Esophagus muscularis mucosa (tissue), 3 donors: ENCODE data around the gene ZC3H15.

ENCODE experiments used
- POLR2A ChIP-seq: fragments of 450-650 bp; IDR thresholded peaks from one replicate; pipeline ENCODE4 v1.6.1; 2017; ENCODE audit warnings: antibody characterized with exemption, moderate library complexity, mild to moderate bottlenecking, low read depth
- POLR2AphosphoS5 ChIP-seq, 2 donors: sonication (generic); formaldehyde crosslinking; IDR thresholded peaks; one replicate each; pipeline ENCODE4 v1.6.1; 2017; ENCODE audit warnings: antibody characterized with exemption in 2 of 2
- TF ChIP-seq, protein P1 (sequence below), 3 experiments: fragments of 200-600 bp in 2 of 3; fragments of 450-650 bp in 1 of 3; sonication (generic) in 2 of 3; IDR thresholded peaks; one replicate each; pipeline ENCODE4 v1.5.1; 2017 to 2019; ENCODE audit warnings: antibody characterized with exemption in 3 of 3, mild to moderate bottlenecking in 2 of 3, moderate library complexity in 1 of 3

DNA sequence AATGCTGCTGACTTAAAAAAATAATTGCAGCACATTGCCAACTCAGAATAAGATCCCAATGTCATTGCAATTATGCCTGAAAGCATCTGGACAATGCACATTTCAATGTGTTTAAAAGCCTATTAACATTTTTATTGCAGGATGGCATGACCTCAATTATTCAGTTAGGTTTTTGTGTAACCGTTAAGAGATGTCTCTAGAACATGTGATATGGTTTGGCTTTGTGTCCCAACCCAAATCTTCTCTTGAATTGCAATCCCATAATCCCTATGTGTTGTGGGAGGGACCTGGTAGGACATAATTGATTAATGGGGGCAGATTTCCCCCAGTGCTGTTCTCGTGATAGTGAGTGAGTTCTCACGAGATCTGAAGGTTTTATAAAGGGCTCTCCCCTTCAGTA is 43.2 kb upstream of the ZC3H15 start:
- TF ChIP-seq, protein P1, sequence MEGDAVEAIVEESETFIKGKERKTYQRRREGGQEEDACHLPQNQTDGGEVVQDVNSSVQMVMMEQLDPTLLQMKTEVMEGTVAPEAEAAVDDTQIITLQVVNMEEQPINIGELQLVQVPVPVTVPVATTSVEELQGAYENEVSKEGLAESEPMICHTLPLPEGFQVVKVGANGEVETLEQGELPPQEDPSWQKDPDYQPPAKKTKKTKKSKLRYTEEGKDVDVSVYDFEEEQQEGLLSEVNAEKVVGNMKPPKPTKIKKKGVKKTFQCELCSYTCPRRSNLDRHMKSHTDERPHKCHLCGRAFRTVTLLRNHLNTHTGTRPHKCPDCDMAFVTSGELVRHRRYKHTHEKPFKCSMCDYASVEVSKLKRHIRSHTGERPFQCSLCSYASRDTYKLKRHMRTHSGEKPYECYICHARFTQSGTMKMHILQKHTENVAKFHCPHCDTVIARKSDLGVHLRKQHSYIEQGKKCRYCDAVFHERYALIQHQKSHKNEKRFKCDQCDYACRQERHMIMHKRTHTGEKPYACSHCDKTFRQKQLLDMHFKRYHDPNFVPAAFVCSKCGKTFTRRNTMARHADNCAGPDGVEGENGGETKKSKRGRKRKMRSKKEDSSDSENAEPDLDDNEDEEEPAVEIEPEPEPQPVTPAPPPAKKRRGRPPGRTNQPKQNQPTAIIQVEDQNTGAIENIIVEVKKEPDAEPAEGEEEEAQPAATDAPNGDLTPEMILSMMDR (IDR thresholded peaks at IDR 0.05), result no peak
- TF ChIP-seq POLR2AphosphoS5 (IDR thresholded peaks at IDR 0.05), result no peak
- no peak for TF ChIP-seq POLR2A
